Central memory CD4-positive, alpha-beta T cell (primary cell): ENCODE data around the gene ST7.
"Not testable (repeated sequence)": the region's sequence is repeated elsewhere in the genome, so short reads cannot be mapped to it uniquely, and the experiment has no call there.

Experiments used
- DNase-seq: peaks from one replicate; pipeline ENCODE4 v3.0.0; 2022

ST7 gene

DNA sequence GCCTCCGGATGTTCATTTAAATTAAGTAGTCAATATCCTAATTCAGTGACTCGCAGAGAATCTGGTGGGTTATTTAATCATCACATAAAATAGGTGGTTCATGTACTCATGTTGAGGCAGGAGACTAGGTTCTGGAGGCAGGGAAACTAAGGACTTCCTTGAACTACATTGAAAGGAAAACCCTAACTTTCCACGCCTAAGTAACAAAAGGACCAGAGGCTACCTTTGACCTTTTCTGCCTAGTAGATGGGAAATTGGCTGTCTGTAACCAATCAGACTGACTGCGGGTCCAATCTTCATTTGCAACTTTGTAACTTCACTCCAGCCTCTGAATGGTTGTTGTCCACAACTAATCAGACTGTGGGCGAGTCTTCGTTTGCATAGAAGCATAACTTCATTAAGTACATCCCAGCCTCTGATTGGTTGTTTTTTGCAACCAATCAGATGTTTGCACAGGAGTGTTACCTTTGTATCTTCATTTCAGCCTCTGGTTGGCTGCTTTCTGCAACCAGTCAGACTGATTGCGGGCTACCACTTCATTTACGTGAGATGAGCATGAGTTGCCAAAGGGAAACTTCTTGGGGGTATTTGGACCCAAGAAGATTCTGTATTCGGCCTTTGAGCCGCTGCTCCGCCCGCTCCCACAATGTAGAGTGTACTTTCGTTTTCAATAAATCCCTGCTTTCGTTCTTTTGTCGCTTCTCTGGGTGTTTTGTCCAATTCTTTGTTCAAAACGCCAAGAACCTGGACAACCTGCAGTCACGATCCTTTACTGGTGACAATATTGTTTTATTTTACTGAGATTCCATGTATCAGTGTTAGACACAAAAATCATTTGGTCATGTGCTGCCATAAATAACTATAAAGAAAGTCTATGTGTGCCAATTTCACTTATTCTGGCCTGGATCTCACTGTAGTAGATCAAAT, 1.7 kb upstream of the ST7 start:
- no peak for DNase-seq

DNA sequence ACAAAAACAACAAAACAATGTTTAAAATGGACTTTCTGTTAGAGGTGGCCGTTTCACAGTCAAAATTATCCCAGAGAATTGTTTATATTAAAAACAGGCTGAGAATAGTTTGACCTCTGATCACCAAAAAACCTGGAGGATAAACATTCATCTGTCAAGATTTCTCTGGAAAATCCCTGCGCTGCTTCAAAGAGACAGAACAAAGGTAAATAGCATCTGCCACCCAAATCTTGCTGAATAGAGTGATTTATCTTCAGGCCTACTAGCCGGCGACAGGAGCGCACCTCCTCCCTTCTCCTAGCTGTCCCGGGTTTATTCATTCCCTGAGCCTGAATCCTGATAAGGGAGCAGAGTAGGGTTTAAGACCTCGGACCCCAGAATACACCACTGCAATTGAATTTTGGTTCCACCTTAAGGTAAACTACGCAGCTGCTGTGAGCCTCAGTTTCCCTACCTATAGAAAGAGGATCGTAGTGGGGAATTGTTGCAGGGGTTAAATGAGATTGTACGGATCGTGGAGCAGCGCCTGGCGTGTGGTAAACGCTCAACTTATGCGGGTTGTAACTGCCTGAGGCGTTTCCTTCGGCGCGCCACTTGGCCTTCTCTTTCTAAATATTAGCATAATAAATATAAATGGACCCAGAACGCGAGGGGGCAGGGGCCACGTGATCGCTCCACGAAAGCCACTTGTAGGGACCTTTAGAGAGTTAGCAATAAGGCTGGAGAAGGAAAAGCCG, 498 bp upstream of the ST7 start:
- no peak for DNase-seq

DNA sequence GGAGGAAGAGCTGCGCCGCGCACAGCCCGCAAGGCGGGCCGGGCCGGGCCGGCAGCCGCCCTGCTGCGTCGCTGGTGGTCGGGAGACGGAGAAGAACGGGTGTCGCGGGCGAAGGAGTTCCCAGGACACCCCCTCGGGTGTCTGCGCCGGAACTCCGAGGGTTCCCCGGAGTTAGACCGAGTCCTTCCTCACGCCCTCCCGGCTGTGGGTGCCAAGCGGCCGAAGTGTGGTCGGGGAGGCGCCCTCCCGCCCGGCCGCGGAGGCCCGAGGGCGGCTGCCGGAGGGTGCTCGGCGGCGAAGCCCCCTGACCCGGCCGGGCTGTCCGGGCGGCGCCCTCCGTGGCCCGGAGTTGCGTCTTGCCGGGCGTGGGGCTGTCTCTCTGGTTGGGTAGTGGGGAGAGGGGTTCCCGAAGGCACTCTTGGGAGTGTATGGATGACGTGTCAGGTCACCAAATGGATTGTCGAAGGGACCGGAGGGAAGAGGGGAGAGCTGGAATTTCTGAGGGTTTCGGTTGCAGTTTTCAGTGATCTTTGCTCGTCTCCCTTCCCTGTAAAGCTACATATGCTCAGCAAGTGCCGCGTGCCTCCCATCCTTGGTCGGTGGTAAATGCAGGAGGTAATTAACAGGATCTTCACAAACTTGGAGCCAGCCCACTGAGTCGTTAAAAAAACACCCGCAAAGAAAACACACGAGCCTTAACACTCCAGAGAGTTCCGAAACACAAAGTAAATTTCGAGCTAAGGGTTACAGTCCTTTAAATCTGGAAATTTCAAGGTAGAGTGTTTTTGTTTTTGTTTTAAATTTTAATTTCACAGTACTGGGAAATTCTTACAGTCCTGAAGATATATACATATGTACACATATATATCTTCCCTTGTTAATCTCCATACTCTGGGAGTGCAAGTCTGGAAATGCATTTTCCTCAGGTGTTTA, 871 bp downstream of the ST7 start:
- no peak for DNase-seq

DNA sequence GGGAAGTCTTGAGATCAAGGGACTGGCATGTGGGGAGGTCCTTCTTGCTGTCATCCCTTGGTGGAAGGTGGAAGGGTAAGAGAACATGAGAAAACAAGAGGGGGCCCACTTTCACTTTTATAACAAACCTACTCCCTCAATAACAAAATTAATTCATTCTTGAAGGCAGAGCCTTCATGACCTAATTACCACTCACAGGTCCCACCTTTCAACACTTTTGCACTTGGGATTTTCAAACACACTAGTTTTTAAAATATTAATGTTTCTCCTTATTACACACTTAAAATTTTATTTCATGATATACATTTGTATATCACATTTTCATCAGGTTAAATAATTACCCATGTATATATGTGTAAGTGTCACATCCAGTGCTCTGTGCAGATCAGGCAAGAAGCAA, 2.0 kb downstream of the ST7 start:
- DNase-seq, result no peak

DNA sequence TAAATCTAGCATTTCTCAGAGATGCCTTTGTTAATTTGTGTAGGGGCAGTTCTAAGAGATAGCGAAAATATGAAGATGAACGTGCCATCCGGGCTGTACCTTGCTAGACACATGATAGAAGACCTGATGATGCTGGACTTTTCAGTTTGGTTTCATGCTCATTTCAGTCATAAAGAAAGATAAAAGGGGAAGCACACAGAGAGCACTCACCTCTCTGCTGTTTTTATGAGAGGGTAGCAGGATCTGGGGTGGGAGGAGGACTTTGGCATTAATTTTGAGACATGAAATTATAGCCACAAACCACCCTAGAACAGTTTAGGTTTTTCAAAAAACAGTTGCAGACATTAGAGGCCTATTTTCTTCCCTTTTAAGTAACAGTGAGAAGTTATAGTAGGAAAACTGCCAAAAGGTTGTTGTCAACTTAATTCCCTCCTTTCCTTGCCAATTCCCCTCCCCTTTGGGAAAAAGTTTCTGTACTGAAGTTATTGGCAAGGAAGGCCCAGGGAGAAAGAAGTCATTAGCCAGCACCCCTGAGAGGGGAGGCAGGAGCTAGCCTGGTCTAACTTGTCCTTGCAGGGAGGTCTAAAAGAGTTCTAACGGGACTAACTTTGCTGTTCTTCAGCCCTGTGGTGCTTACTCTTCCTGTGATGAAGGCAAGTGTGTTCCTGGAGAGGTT, 2.6 kb downstream of the ST7 start:
- DNase-seq, result no peak

DNA sequence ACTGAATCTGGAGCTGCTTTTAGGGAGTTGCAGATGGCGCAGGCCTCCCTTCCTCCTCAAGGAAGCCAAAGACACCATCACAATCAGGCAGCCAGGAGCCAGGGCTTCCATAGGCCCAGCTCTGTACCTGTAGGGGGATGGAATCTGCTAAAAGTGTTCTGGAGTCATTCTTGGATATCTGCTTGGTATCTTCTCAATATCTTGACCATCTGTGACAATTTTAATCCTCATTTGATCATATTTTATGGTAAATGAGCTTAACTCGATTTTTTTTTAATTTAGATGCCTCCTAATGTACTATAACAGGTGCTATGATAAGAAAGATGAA, 3.1 kb downstream of the ST7 start:
- DNase-seq, result no peak

DNA sequence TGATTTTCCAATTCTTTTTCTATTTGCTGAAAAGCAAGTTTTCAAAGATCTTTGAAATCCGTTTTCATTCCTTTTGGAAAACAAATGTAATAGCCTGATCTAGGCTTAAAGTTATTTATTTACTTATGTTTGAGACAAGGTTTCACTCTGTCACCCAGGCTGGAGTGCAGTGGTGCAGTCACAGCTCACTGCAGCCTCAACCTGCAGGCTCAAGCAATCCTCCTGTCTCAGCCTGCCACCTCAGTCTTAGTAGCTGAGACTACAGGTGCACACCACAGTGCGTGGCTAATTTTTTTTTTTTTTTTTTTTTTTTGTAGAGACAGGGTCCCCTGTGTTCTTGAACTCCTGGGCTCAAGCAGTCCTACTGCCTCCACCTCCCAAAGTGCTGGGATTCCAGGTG, 4.6 kb downstream of the ST7 start:
- DNase-seq, result no peak

DNA sequence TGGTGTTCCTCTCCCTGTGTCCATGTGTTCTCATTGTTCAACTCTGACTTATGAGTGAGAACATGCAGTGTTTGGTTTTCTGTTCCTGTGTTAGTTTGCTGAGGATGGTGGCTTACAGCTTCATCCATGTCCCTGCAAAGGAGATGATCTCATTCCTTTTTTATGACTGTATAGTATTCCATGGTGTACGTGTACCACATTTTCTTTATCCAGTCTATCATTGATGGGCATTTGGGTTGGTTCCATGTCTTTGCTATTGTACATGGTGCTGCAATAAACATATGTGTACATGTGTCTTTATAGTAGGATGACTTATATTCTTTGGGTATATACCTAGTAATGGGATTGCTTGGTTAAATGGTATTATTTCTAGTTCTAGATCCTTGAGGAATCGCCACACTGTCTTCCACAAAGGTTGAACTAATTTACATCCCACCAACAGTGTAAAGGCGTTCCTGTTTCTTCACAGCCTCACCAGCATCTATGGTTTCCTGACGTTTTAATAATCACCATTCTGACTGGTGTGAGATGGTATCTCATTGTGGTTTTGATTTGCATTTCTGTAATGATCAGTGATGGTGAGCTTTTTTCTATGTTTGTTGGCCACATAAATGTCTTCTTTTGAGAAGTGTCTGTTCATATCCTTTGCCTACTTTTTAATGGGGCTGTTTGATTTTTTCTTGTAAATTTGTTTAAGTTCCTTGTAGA, 8.8 kb downstream of the ST7 start:
- DNase-seq, result peak; percentile 10

DNA sequence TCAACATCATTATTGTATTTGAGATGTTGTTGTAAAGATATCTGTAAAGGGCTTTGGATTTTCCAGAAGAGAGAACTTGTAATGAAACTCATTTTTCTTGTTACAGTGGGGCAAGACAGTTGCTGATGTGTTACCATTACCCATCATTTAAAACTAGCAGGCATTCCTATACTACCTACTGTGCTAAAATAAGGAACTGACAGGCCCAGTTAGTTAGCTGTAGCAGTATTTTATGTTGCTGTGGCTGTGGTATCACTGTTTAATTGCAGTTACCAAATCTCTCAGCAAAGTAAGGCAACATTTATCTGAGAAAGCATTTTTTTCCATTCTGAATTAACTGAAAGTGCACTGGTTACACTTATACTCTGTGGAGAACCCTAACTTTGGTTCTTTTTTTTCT, 9.9 kb downstream of the ST7 start:
- DNase-seq, result no peak

DNA sequence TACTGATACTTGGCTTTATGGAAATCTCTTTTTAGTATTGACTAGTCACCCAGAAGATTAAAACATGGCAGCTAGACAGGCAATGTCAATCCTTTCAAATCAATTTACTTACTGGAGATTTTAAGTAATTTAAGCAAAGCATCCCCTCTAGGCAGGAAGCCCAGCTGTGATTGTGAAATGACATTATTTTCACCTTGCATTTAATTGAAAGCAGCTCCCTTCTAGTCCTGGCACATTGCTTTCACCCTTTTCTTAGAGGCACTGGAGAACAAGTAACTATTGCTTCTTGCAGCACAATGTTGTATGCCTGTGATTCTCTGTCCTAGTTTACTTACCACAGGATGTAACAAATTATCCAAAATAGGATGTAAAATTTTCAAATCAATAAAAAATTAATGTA, 13.3 kb downstream of the ST7 start:
- DNase-seq, result no peak

DNA sequence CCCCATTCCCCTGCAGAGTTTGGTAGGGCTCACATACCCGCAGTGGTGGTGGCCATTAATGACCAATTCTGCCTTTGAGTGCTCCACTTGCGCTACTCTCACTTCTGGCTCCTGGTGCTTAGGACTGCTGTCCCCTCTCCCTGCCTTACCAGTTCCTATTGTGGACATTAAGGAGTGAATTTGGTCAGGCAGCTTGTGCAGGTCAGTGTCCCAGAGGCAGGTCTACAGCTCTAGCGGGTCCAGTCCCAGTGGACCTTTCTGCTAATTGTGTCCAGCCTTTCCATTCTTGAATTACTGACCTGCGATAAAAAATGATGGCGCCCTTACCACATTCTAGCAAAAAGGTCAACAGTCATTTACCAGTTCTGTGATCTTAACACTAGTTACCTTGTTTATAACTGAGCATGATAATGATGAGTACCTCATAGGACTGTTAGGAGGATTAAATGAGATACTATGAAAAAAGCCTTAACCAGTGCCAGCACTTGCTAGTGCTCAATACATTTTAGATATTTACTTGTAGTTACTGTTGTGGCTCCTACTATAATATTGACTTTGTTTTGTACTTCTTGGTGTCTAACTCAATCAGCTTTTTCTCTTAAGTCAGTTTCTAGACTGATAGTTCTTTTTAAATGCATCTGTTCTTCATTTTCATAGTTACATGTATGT, 14.1 kb downstream of the ST7 start:
- no peak for DNase-seq

DNA sequence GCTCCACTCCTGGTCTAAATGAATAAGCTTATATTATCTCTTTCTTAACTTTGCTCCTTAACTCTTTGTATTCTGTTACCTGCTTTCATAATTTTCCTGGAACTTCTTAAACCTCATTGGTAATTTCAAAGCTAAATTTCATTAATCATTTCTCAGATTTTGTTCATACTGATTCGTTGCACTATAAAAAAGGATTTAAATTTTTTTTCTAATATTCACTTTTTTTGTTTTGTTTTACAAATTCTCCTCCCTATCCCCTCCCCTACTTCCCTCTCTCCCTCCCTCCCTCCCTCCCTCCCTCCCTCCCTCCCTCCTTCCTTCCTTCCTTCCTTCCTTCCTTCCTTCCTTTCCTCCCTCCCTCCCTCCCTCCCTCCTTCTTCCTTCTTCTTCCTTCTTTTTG, 14.7 kb downstream of the ST7 start:
- no peak for DNase-seq

DNA sequence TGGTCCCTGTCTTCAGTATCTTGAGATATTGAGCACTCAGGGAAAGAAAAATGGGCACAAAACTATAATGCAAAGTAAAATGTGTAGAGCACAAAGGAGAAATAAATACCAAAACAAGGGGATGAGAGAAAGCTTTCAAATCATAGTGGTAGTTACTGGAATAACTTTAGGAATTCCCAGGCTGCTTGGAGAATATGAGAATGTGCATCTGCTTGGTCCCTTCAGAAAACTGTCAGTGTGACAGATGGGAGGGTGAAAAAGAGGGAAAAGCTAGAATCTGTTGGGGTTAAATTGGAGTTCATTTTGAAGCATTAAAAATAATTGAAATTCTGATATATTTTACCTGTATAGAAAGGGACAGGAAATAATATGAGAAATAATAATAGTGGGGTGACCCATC, 15.3 kb downstream of the ST7 start:
- no peak for DNase-seq

DNA sequence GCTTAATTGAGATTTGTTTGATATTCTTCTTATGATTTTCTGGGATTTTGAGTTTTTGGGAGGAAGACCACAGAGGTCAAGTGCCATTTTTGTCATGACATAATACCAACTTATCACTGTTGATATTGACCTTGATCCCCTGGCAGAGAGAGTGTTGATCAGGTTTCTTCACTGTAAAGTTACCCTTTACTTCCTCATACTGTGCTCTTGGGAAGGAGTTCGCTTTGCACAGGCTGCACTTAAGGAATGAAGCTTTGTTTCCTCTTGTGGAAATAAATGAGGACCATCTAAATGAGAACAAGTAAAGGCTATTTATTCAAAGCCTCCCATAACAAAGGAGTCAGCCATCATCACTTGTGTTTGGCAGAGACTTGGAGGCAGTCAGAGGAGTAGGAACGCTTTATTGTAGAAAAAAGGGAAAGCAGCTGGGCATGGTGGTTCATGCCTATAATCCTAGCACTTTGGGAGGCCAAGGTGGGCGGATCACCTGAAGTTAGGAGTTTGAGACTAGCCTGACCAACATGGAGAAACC, 16.1 kb downstream of the ST7 start:
- no peak for DNase-seq

DNA sequence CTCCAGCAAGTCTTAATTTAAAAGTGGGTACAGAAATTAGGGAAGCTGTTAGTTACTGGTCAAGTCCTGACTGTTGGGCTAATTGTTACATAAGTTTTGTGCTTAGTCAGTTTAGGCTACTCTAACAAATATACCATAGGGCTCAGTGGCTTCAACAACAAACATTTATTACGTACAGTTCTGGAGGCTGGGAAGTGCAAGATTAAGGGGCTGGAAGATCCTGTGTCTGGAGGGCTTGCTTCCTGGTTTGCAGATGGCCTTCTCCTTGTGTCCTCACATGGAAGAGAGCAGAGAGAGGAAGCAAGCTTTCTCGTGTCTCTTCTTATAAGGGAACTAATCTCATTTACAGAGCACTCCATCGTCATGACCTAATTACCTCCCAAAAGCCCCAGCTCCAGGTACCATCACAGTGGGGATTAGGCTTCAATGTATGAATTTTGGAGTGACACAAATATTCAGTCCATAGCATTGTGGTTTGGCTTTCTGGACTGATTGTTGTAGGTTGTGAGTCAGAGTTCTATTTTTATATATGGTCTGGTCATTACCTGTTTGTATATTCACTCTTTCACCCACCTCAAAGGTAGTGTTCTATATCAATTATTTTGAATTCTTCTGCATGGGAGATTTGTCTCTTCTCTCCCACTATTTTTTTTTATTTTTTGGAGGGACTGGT, 17.1 kb downstream of the ST7 start:
- no peak for DNase-seq

DNA sequence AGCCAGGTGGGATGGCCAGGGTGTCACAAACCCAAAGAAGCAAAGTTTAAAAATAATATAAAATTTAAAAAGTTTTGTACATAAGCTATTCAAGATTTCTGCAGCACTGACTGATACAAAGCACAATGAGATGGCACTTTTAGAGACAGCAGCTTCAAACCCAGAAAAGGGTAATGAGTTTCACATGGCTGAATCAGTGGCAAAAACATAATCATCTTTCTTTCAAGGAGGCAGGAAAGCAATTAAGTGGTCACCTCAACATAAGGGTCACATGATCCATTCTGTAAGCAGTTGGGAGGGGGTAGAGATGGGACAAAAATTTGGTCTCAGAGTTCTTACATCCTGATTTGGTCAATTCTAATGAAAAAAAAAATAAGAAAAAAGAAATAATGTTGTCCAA, 17.9 kb downstream of the ST7 start:
- not testable (repeated sequence) for DNase-seq

DNA sequence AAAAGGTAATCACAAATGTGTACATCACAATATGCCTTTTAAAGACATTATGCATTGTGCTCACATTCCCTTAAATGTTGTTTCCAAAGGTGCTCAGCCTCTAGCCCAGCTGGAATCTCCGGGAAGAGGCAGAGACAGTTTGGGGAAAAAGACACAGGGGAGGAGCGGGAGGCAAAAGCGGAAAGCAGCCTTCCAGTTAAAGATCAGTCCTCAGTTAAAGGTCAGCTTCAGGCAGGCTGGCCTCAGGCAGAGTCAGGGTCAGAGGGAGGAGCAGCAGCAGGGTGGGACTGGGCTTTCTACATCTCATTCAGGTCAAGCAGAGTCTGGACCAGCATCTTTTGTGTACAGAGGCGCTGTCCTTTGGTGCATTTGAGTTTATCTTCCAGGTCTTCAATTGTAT, 18.6 kb downstream of the ST7 start:
- no peak for DNase-seq

DNA sequence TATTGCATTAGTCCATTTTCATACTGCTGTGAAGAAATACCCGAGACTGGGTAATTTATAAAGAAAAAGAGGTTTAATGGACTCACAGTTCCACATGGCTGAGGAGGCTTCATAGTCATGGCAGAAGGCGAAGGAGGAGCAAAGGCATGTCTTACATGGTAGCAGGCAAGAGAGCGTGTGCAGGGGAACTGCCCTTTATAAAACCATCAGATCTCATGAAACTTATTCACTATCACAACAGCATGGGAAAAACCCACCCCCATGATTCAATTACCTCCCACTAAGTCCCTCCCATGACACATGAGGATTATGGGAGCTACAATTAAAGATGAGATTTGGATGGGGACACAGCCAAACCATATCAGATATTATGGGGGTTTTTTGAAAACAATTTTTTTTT, 21.7 kb downstream of the ST7 start:
- DNase-seq, result not testable (repeated sequence)

DNA sequence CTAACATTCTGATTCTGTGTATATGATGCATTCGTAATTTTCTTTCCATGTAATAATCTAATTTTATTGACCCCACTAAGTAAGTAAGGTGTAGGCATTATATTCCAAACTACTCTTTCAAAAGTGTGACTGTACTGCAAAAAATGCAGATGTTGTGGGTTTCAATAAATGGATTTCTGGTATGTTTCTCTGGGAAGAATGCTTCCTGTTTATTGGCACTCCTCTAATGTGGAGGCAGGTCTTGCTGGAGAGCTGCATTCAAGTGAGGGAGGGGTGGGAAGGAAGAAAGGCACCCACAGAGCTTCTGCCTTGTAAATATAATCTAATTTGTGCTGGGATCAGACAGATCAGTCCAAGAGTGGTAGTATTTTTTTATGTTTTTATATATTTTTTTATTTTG, 23.9 kb downstream of the ST7 start:
- no peak for DNase-seq

DNA sequence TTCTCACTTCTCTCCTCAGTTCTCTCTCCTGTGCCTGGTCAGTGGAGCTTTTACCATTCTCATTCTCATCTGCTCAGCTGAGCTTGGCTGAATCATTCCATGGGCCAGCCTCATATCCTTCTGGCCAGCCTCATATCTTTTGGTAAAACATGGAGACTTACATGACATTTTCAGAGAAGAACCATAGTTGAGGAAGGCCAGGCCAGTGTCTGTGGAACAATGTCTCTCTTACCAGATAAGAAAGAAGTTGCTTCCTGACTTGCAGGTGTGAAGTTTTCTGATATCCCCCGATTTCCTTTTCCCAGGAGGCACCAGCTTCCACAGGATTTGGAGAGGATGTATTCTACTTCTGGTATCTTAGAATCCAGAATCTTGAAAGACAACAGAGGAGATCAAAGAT, 24.7 kb downstream of the ST7 start:
- no peak for DNase-seq

DNA sequence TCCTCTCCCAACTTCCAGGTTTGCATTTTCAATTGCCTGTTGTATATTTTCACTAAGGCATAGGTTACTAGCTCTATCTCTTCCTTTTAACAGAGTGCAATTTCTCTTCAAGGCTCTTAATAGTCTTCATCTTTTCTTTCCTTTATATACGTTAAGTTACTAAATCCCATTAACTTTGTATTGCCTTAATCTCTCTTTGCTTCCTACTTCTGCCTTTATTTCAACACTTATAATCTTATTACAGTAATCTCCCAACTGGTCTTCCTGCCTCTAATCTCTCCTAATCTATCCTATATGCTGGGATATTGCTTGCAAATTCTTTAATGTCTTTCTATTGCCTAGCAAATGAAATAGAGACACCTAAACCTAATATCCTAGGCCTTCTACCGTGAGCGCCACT, 26.1 kb downstream of the ST7 start:
- no peak for DNase-seq
